ENCODE results near the gene TOPAZ1. TPM values are rescaled to one million over a fixed set of nuclear protein-coding genes. Genes with fewer than 3 reads are reported as not detected.
A peak's percentile ranks its signal among the peaks of the same experiment; 100 is the strongest.

The TOPAZ1 gene
- total and polyA plus RNA-seq, 2 of the 13 experiments (the other 11 are each of a cell fraction or from before 2014, with no cell fraction given), result not detected

- TF ChIP-seq ZNF639 (CRISPR knock-in tag; conservative IDR thresholded peaks at IDR 0.05) (no peak), RBM39 (IDR thresholded peaks at IDR 0.05; ENCODE audit: low read depth, low read length, poor library complexity, severe bottlenecking) (no peak), ZNF646 (CRISPR knock-in tag; IDR thresholded peaks at IDR 0.05) (no peak), HOXD1 (CRISPR knock-in tag; IDR thresholded peaks at IDR 0.05) (no peak), HNRNPLL (IDR thresholded peaks at IDR 0.05; ENCODE audit: low read depth, low read length, poor library complexity, severe bottlenecking) (no peak), TSC22D2 (CRISPR knock-in tag; IDR thresholded peaks at IDR 0.05; ENCODE audit: borderline replicate concordance) (no peak), RARA (CRISPR knock-in tag; IDR thresholded peaks at IDR 0.05) (peak; percentile 98), ZNF619 (CRISPR knock-in tag; IDR thresholded peaks at IDR 0.05) (no peak), CHD2 (IDR thresholded peaks at IDR 0.05; ENCODE audit: low read depth, low read length) (no peak), ESRRA (CRISPR knock-in tag; IDR thresholded peaks at IDR 0.05; ENCODE audit: low read depth) (no peak), HNF4G (IDR thresholded peaks at IDR 0.05; ENCODE audit: borderline replicate concordance, low read depth, low read length) (no peak), HNF4G (CRISPR knock-in tag; IDR thresholded peaks at IDR 0.05; ENCODE audit: borderline replicate concordance, low read depth) (no peak), TFDP1 (CRISPR knock-in tag; IDR thresholded peaks at IDR 0.05; ENCODE audit: borderline replicate concordance) (no peak), FOXK2 (IDR thresholded peaks at IDR 0.05) (no peak), ZNF644 (CRISPR knock-in tag; IDR thresholded peaks at IDR 0.05; ENCODE audit: low read depth) (peak; percentile 97), ZNF3 (CRISPR knock-in tag; IDR thresholded peaks at IDR 0.05) (no peak), NR1H2 (CRISPR knock-in tag; IDR thresholded peaks at IDR 0.05; ENCODE audit: borderline replicate concordance, low read depth) (no peak), HOXA9 (CRISPR knock-in tag; IDR thresholded peaks at IDR 0.05; ENCODE audit: borderline replicate concordance) (no peak), ZNF773 (CRISPR knock-in tag; IDR thresholded peaks at IDR 0.05; ENCODE audit: borderline replicate concordance) (no peak), ZNF75D (CRISPR knock-in tag; IDR thresholded peaks at IDR 0.05; ENCODE audit: borderline replicate concordance) (no peak)
Observed at GRCh38 chr3:44321335-44321734, 79.6 kb downstream of the TOPAZ1 start (continued).

All from HepG2 (cell line).